Activated CD8-positive, alpha-beta T cell treated with anti-CD3 and anti-CD28 coated beads for 36 hours (primary cell): ENCODE data around the gene SSTR5. TPM values are rescaled to one million over a fixed set of nuclear protein-coding genes. Genes with fewer than 3 reads are reported as not detected.

Experiments used
- ATAC-seq: fragments of 200-7000 bp; cut with Tn5 transposase; one replicate; pipeline ENCODE4 v1.10.0; 2021; ENCODE audit warnings: mild to moderate bottlenecking, moderate library complexity
- CTCF ChIA-PET: fragments of 350-600 bp; sonication (Branson Sonifier 250); formaldehyde crosslinking; loops from one replicate; lab custom pipeline; 2021; ENCODE audit warnings: antibody characterized with exemption; lab: Charles Lee
- POLR2A ChIA-PET: fragments of 350-600 bp; sonication (Branson Sonifier 250); formaldehyde crosslinking; loops from one replicate; lab custom pipeline; 2021; ENCODE audit warnings: antibody characterized with exemption; lab: Charles Lee
- DNase-seq: peaks from one replicate; pipeline ENCODE4 v3.0.0-alpha.2; 2020
- H3K27ac Mint-ChIP-seq: one replicate; pipeline ENCODE4 v1.8.0; 2021; ENCODE audit warnings: mild to moderate bottlenecking, mixed read lengths
- H3K27me3 Mint-ChIP-seq: one replicate; pipeline ENCODE4 v1.8.0; 2021; ENCODE audit warnings: mixed read lengths
- H3K36me3 Mint-ChIP-seq: one replicate; pipeline ENCODE4 v1.8.0; 2021; ENCODE audit warnings: low read depth, mixed read lengths
- H3K4me1 Mint-ChIP-seq: one replicate; pipeline ENCODE4 v1.8.0; 2021; ENCODE audit warnings: low read depth, mixed read lengths
- H3K4me3 Mint-ChIP-seq: one replicate; pipeline ENCODE4 v1.8.0; 2021; ENCODE audit warnings: mild to moderate bottlenecking, moderate library complexity, mixed read lengths
- H3K9me3 Mint-ChIP-seq: one replicate; pipeline ENCODE4 v1.8.0; 2021; ENCODE audit warnings: mixed read lengths
- CTCF ChIP-seq: fragments of 200-600 bp; IDR thresholded peaks from one replicate; pipeline ENCODE4 v1.8.0; 2022; ENCODE audit warnings: antibody characterized with exemption, mild to moderate bottlenecking
- intact Hi-C: fragments of 100-400 bp; cut with micrococcal nuclease; formaldehyde crosslinking; loops from one replicate; pipeline ENCODE4 v1.10.0; 2022
- total RNA-seq, 2 experiments: library from RNA; stranded (reverse); gene quantifications; one replicate each; pipeline ENCODE4 v1.2.3, GENCODE V29; 2021

Gene SSTR5
- total RNA-seq, 2 experiments from 2014 or later, result not detected

GRCh38 chr16:1071561-1072225, 854 bp upstream of the SSTR5 start:
- no peak for ATAC-seq
- intact Hi-C loops, result no loop called here
- TF ChIP-seq CTCF, result no peak
- POLR2A ChIA-PET, result no interaction called here
- H3K27ac Mint-ChIP-seq, result no peak overlapping the region
- CTCF ChIA-PET, result no interaction called here
- H3K36me3 Mint-ChIP-seq, result no peaks in the 10 kb centered on the region
- H3K4me3 Mint-ChIP-seq, result no peak overlapping the region
- no peaks in the 10 kb centered on the region for H3K9me3 Mint-ChIP-seq
- no peaks in the 10 kb centered on the region for H3K4me1 Mint-ChIP-seq
- peaks cover 19% of the 10 kb centered on the region for H3K27me3 Mint-ChIP-seq
- no peak for DNase-seq

DNA sequence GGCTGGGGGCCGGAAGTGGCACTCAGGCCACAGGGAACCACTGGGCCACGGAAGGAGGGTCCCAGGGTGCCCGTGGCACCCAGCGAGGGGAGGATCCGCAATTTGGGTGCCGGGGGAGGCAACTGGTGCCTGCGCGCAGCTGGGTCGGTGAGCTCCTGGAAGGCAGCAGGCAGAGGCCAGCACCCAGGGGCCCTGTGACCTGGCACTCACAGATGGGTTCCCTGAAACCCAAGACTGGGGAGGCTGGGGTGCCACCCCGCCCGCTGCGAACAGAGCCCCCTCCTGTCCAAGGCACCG, 663 bp downstream of the SSTR5 start:
- no peak overlapping the region for H3K4me3 Mint-ChIP-seq
- TF ChIP-seq CTCF, result no peak
- ATAC-seq, result no peak
- no peaks in the 10 kb centered on the region for H3K9me3 Mint-ChIP-seq
- intact Hi-C loops, result no loop called here
- no peak for DNase-seq
- peaks cover 16% of the 10 kb centered on the region for H3K27me3 Mint-ChIP-seq
- ChIA-PET POLR2A (no interaction called here), CTCF (no interaction called here)
- H3K36me3 Mint-ChIP-seq, result no peaks in the 10 kb centered on the region
- H3K27ac Mint-ChIP-seq, result no peak overlapping the region
- H3K4me1 Mint-ChIP-seq, result no peaks in the 10 kb centered on the region

DNA sequence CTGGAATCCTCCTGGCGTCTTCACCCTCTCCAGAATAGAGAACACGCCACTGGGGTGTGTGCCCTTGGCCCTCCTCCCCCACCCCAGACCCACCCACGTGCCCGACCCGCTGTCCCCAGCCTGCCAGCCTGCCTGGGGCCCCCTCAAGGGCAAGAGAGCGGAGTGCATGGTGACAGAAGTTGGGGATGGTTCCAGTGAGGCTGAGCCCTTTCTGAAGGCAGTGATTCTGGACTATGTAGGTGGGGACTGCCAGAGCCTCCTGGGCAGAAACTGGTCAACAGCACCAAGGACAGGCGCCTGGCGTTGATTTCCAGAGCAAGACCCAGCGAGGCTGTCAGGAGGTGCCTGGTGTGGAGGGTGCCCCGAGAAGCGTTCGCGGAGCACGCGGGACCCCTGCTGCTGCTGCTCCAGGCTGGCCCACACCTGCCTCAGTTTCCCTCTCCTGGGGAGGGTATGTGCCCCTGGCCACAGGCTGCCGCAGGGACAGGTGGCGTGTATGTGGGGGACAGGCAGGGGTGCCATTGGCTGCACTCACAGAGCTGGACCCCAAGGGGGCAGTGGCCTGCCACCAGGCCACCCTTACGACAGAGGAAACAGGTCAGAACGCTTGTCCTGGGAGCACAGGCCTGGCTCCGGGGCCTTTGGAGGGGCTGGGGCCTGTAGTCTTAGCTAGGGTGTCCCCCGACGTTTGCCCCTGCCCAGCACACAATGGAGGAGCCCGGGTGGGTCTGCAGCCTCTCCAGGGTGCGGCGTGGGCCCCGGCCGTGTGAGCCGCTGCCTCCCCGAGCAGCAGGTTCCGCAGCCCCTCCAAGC, 1.2 kb downstream of the SSTR5 start:
- ATAC-seq (no peak), DNase-seq (no peak)
- ChIA-PET CTCF (no interaction called here), POLR2A (no interaction called here)
- no peak for TF ChIP-seq CTCF
- Mint-ChIP-seq H3K27me3 (peaks cover 16% of the 10 kb centered on the region), H3K27ac (no peak overlapping the region), H3K36me3 (no peaks in the 10 kb centered on the region), H3K4me3 (no peak overlapping the region), H3K4me1 (no peaks in the 10 kb centered on the region), H3K9me3 (no peaks in the 10 kb centered on the region)
- intact Hi-C loops, result no loop called here

DNA sequence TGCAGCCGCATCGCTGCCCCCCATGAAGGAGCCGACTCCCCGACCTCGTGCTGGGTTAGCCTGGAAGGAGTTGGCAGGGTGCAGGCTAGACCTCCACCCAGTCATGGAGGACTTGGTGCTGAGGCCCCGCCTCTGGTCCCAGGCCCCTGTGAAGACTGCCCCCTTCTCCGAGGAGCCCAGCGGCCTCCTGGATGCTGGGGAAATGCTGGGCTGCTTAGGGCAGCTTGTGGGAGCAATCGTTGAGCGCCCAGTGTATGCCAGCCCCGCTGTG, 1.8 kb downstream of the SSTR5 start:
- Mint-ChIP-seq H3K9me3 (no peaks in the 10 kb centered on the region), H3K4me1 (no peaks in the 10 kb centered on the region), H3K4me3 (no peak overlapping the region), H3K27me3 (peaks cover 16% of the 10 kb centered on the region), H3K27ac (no peak overlapping the region), H3K36me3 (no peaks in the 10 kb centered on the region)
- no peak for TF ChIP-seq CTCF
- ATAC-seq (no peak), DNase-seq (no peak)
- ChIA-PET CTCF (no interaction called here), POLR2A (no interaction called here)
- intact Hi-C loops, result no loop called here

DNA sequence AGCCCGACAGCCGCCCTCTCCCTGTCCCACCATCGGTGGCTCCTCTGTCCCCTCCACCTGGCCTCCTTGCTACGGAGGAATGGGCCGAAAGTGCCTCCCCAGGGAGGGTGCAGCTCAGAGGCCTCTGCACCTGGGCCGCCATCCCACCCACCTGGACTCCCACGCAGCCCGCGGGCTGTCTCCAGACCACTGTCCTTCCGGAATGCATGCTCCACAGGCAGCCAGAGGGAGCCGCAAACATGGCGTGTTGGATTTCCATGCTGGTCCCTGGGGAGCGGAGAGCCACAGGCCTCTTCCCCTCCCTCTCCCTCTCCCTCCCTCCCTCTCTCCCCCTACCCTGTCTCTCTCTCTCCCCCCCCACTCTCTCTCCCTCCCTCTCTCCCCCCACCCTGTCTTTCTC, 3.0 kb downstream of the SSTR5 start:
- no peak overlapping the region for H3K4me3 Mint-ChIP-seq
- H3K9me3 Mint-ChIP-seq, result no peaks in the 10 kb centered on the region
- intact Hi-C loops, result no loop called here
- CTCF ChIA-PET, result no interaction called here
- H3K27ac Mint-ChIP-seq, result no peak overlapping the region
- H3K27me3 Mint-ChIP-seq, result peaks cover 15% of the 10 kb centered on the region
- DNase-seq, result no peak
- no peaks in the 10 kb centered on the region for H3K4me1 Mint-ChIP-seq
- H3K36me3 Mint-ChIP-seq, result no peaks in the 10 kb centered on the region
- no peak for TF ChIP-seq CTCF
- POLR2A ChIA-PET, result no interaction called here
- ATAC-seq, result no peak
